ENCODE measurements around the gene PTPRK. TPM values are rescaled to one million over a fixed set of nuclear protein-coding genes. Genes with fewer than 3 reads are reported as not detected.

Gene PTPRK
- total and polyA plus RNA-seq, 2 of the 8 experiments (the other 6 are each of a cell fraction or from before 2014, with no cell fraction given) = 11.4 to 47.3 TPM

- TF ChIP-seq RNF2 (IDR thresholded peaks at IDR 0.05; ENCODE audit: borderline replicate concordance, low read depth, low read length, missing control alignments, poor library complexity, severe bottlenecking) (no peak), SIRT6 (IDR thresholded peaks at IDR 0.05; ENCODE audit: low read length) (no peak)
Measured at GRCh38 chr6:128057541-128057940, 462.9 kb downstream of the PTPRK start (continued).
